Activated CD4-positive, alpha-beta T cell treated with anti-CD3 and anti-CD28 coated beads, Interleukin-2, amount 10 ng/mL, durations not matched to agents 7 days and 5 days (primary cell): Measurements from ENCODE around the gene ARHGAP26. TPM values are rescaled to one million over a fixed set of nuclear protein-coding genes. Genes with fewer than 3 reads are reported as not detected.

Experiments
- CTCF ChIA-PET: fragments of 350-600 bp; sonication (Branson Sonifier 250); formaldehyde crosslinking; loops from one replicate; lab custom pipeline; 2021; ENCODE audit warnings: antibody characterized with exemption; lab: Charles Lee
- POLR2A ChIA-PET: fragments of 350-600 bp; sonication (Branson Sonifier 250); formaldehyde crosslinking; loops from one replicate; lab custom pipeline; 2021; ENCODE audit warnings: antibody characterized with exemption; lab: Charles Lee
- DNase-seq: peaks from one replicate; pipeline ENCODE4 v3.0.0-alpha.2; 2020
- H3K27ac Mint-ChIP-seq: one replicate; pipeline ENCODE4 v1.8.0; 2021; ENCODE audit warnings: mild to moderate bottlenecking, moderate library complexity, mixed read lengths
- H3K27me3 Mint-ChIP-seq: one replicate; pipeline ENCODE4 v1.8.0; 2021; ENCODE audit warnings: mixed read lengths
- H3K36me3 Mint-ChIP-seq: one replicate; pipeline ENCODE4 v1.8.0; 2021; ENCODE audit warnings: low read depth, mixed read lengths
- H3K4me1 Mint-ChIP-seq: one replicate; pipeline ENCODE4 v1.8.0; 2021; ENCODE audit warnings: mixed read lengths
- H3K4me3 Mint-ChIP-seq: one replicate; pipeline ENCODE4 v1.8.0; 2021; ENCODE audit warnings: mild to moderate bottlenecking, moderate library complexity, mixed read lengths
- H3K9me3 Mint-ChIP-seq: one replicate; pipeline ENCODE4 v1.8.0; 2021; ENCODE audit warnings: mixed read lengths
- total RNA-seq, 2 experiments: library from RNA; stranded (reverse); gene quantifications; one replicate each; pipeline ENCODE4 v1.2.3, GENCODE V29; 2021

ARHGAP26 gene
- total RNA-seq, 2 experiments from 2014 or later, result 21.0 to 21.5 TPM

DNA sequence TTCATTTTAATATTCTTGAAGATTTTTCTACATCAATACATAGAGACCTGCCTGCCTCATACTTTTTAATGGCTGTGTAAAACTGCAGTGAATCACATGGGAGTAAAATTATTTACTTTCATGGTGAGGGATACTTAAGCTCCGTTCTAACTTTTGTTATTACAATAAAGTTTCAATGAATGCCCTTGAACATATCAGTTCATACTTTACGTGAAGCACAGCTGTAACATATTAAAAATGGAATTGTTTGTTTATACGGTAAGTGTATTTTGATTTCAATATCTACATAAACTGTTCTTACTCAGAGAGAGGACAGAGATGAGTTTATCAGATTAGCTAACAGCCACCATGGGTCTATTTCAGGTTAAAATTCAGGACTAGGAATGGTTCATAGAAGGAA lies 478.2 kb downstream of the ARHGAP26 start:
- DNase-seq, result no peak
- Mint-ChIP-seq H3K27me3 (no peaks in the 10 kb centered on the region), H3K36me3 (no peaks in the 10 kb centered on the region), H3K4me3 (no peak overlapping the region), H3K9me3 (peaks cover 2% of the 10 kb centered on the region), H3K4me1 (no peaks in the 10 kb centered on the region), H3K27ac (no peak overlapping the region)
- ChIA-PET CTCF (no interaction called here), POLR2A (no interaction called here)

DNA sequence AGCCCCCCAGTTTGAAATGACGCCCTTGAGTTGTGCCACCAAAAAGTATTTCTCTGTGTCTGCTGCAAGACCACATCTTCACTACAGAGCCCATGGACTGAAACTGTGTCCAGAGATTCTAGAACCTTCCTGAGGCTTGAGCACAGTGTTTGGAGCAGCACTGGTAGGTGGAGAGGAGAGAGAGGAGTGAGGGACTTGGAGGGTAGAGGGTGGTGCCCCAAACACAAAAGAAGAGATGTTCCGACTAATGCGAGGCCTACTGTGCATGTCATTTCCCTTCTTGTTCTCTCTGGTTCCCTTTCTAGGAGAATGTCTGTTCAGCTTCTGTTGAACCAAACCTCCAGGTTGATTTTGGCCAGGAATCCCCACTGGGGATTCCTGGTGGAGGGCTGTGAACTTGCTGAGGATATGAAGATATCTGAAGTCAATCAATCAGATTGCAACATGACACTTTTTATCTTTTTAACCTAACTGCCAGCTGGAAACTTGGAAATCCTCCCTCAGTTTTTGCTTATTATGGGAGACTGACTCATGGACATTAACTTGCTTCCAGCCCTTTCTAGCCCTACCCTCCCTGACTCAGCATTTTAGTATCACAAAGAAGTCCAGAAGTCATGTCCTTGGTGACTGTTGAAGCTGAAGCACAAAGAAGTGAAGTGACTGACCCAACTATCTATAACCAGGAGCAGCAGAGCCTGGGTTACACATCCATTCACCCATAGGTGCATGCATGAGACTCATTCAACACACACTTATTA lies 478.8 kb downstream of the ARHGAP26 start:
- Mint-ChIP-seq H3K36me3 (no peaks in the 10 kb centered on the region), H3K4me1 (no peaks in the 10 kb centered on the region), H3K9me3 (peaks cover 2% of the 10 kb centered on the region), H3K27ac (no peak overlapping the region), H3K4me3 (no peak overlapping the region), H3K27me3 (no peaks in the 10 kb centered on the region)
- POLR2A ChIA-PET, result no interaction called here
- CTCF ChIA-PET, result interaction anchor here (1.6 kb wide), 1 partner anchor 9 kb away, joined by 7 read pairs; no protein-coding TSS in a partner anchor
- no peak for DNase-seq

DNA sequence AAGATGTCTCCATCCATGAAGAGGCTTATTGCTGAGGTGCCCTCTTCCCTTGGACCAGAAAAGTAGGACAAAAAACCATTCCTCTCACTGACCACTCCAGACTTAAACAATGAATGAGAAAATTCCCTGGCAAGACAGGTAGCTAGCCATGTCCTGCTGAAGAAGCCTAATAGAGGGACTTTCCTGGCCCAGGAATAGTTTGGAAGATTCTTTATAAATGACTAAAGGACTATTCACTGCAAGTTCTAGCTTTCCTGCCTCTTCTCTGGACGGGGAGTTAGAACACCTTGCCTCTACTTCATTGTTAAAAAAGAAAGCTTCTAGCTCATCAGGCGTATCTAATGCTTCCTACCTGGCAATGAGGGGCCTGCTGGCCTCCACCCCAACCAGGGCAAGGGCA lies 479.7 kb downstream of the ARHGAP26 start:
- DNase-seq, result no peak
- Mint-ChIP-seq H3K27ac (no peak overlapping the region), H3K4me1 (no peaks in the 10 kb centered on the region), H3K9me3 (peaks cover 2% of the 10 kb centered on the region), H3K4me3 (no peak overlapping the region), H3K27me3 (no peaks in the 10 kb centered on the region), H3K36me3 (no peaks in the 10 kb centered on the region)
- ChIA-PET POLR2A (no interaction called here), CTCF (interaction anchor here (0.9 to 1.6 kb wide), 2 partner anchors 10 to 11 kb away, joined by 3 to 7 read pairs; no protein-coding TSS in a partner anchor)

DNA sequence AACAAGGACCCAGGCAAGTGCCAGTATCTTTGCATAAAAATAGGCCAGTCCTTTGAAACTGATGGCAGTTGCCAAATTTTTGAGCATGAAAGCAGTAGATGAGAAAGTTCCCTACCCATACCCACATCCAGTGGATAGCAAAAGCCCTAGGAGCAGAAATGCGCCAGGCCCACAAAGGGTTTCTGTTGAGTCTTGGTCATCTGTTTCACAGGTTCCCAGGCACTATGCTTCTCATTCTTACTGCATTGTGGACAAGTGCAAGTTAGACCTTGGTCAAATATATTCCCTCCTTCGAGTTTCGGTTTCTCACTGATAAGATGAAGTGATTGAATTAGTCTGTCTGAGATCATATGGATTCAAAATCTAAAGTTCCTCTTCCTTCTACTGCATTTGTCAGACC lies 481.0 kb downstream of the ARHGAP26 start:
- H3K9me3 Mint-ChIP-seq, result peaks cover 2% of the 10 kb centered on the region
- H3K27ac Mint-ChIP-seq, result no peak overlapping the region
- no peaks in the 10 kb centered on the region for H3K36me3 Mint-ChIP-seq
- no peaks in the 10 kb centered on the region for H3K4me1 Mint-ChIP-seq
- no peak overlapping the region for H3K4me3 Mint-ChIP-seq
- H3K27me3 Mint-ChIP-seq, result no peaks in the 10 kb centered on the region
- ChIA-PET POLR2A (no interaction called here), CTCF (interaction anchor here (0.6 kb wide), 1 partner anchor 168 kb away, joined by 3 read pairs; no protein-coding TSS in a partner anchor)
- no peak for DNase-seq

DNA sequence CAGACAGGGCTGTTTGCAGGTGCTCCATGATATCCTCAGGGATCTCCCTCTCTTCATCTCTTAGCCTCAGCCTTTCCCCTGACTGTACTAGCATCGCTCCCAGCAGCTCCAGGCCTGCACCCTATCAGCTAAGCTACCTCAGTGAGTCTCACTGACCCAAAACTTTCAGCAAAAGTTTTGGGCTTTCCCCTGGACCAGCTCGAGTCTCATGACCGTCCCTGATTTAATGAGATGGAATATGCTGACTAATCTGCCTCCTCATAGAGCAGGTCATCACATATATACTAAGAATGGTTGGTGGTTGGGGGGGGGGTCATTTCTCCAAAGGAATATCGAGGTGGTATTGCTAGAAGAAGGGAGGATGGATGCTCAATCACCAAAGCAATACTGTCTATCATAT lies 481.8 kb downstream of the ARHGAP26 start:
- ChIA-PET POLR2A (no interaction called here), CTCF (interaction anchor here (0.6 kb wide), 1 partner anchor 168 kb away, joined by 3 read pairs; no protein-coding TSS in a partner anchor)
- no peak for DNase-seq
- Mint-ChIP-seq H3K4me1 (no peaks in the 10 kb centered on the region), H3K27me3 (no peaks in the 10 kb centered on the region), H3K27ac (no peak overlapping the region), H3K9me3 (no peaks in the 10 kb centered on the region), H3K36me3 (no peaks in the 10 kb centered on the region), H3K4me3 (no peak overlapping the region)

DNA sequence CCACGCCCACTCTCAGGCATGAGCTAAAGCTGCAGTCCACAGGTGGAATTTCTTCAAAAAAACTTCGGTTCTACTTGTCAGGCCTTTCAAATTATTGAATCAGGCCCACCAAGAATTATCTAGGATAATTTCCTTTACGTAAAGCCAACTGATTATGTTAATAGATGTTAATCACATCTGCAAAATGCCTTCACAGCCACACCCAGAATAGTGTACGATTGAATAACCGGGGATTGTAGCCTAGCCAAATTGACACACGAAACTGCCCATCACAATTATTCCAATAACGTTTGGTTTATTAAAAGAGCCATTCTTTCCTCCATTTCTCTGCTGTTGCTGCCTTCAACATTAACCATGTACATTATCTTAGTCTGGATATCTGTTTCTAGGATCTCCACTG lies 484.6 kb downstream of the ARHGAP26 start:
- H3K4me1 Mint-ChIP-seq, result no peaks in the 10 kb centered on the region
- POLR2A ChIA-PET, result no interaction called here
- DNase-seq, result no peak
- H3K27ac Mint-ChIP-seq, result no peak overlapping the region
- no peaks in the 10 kb centered on the region for H3K36me3 Mint-ChIP-seq
- no peak overlapping the region for H3K4me3 Mint-ChIP-seq
- CTCF ChIA-PET, result interaction anchor here (0.5 kb wide), 1 partner anchor 88 kb away, joined by 4 read pairs; no protein-coding TSS in a partner anchor
- no peaks in the 10 kb centered on the region for H3K9me3 Mint-ChIP-seq
- H3K27me3 Mint-ChIP-seq, result no peaks in the 10 kb centered on the region

DNA sequence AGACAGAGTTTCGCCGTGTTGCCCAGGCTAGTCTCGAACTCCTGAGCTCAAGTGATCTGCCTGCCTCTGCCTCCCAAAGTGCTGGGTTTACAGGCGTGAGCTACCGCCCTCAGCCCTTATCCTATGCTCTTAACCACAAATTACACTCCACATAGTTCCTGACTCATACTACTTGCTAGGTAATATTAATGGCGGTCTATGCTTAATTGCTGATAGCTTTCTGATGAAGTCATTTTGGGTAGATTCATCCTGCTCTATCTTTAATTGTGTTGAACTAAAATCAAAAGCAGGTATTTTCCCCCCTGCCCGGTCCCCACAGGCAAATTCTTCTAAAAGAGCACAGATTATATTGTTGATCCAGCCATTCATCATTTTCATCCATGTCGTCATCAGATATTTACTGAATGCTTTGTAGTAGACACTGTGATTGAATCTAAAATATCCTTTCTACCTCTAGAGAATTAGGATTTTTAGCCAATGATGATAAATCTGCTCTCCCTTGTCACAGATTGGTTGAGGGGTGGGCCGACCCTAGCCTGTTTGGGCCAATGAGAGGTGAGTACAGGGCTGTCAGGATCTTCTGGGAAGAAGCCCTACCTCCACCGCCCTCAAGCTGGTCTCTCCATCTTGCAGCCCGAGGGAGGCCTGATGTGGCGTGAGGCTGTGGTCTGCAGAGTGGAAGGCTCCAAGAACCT lies 488.5 kb downstream of the ARHGAP26 start:
- no peaks in the 10 kb centered on the region for H3K36me3 Mint-ChIP-seq

DNA sequence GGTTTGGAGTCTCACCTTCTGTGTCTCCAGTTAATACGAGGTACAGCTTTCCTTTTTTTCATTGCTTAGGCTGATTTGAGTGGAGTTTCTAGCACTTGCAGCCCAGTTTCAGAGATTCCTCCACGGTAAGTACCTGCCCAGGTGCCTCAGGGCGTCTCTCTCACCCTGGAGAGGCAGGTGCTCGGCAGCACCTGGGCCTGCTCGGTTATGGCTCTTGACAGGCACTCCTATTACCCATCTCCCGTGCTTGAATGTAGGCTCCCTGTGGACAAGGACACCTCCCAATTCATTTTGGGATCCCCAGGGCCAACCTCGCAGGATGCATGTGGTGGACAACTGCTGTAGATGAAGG lies 489.1 kb downstream of the ARHGAP26 start:
- ChIA-PET POLR2A (no interaction called here), CTCF (no interaction called here)
- H3K36me3 Mint-ChIP-seq, result no peaks in the 10 kb centered on the region
- no peak overlapping the region for H3K27ac Mint-ChIP-seq
- DNase-seq, result no peak
- no peaks in the 10 kb centered on the region for H3K27me3 Mint-ChIP-seq
- H3K4me3 Mint-ChIP-seq, result no peak overlapping the region
- peaks cover 2% of the 10 kb centered on the region for H3K4me1 Mint-ChIP-seq
- H3K9me3 Mint-ChIP-seq, result no peaks in the 10 kb centered on the region

More for the DNA sequence above, 488.5 kb downstream of the ARHGAP26 start:
- Mint-ChIP-seq H3K27me3 (no peaks in the 10 kb centered on the region), H3K4me3 (no peak overlapping the region), H3K9me3 (no peaks in the 10 kb centered on the region), H3K27ac (no peak overlapping the region), H3K4me1 (peaks cover 2% of the 10 kb centered on the region)
- DNase-seq, result no peak
- ChIA-PET CTCF (interaction anchor here (1.1 kb wide), 1 partner anchor 15 kb away, joined by 3 read pairs; no protein-coding TSS in a partner anchor), POLR2A (no interaction called here)

DNA sequence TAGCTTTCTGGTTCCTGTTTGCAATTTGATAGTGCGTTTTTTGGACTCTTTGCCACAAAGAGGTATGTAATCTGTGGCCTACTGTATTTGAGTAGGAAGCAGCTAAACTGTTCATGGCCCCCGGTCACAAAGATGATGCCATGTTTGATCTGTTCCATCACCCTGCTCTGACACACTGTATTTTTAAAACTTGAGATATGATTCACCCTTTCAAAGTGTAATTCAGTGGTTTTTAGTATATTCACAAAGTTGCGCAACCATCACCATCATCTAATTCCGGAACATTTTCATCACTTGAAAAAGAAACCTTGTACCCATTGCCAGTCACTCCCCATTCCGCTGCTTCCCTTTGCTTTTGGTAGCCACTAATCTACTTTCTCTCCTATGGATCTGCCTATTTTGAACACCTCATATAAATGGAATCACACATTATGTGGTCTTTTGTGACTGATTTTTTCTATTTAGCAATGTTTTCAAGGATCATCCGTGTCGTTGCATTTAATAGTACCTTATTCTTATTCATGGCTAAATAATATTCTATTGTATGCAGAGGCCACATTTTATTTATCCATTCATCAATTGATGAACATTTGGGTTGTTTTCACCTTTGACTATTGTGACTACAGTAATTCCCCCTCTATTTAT lies 491.7 kb downstream of the ARHGAP26 start:
- peaks cover 13% of the 10 kb centered on the region for H3K9me3 Mint-ChIP-seq
- DNase-seq, result no peak

DNA sequence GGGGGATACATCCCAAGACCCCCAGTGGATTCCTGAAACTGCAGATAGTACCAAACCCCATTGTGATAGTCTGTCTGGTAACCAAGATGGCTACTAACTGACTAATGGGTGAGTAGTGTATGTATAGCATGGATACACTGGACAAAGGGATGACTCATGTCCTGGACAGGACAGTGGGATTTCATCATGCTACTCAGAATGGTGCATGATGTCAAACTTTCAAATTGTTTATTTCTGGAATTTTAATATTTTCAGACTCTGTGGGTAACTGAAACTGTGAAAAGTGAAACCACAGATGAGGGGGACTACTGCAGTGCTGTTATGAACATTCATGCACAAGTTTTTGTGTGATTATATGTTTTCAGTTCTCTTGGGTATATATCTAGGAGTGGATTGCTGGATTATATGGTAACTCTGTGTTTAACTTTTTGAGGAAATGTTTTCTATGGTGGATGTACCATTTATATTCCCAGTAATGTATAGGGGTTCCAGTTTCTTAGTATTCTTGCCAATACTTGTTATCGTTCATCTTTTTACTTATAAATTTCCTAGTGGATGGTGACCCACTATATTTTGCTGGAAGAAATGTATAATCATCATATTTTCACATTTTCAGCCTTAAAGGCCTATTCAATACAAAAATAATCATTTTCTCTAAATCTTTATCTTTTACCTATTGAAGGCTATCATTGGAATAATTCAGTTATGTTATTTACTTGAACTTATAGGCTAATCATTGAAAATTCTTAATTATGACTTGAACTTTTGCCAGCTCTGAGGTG lies 492.4 kb downstream of the ARHGAP26 start:
- Mint-ChIP-seq H3K4me1 (peaks cover 2% of the 10 kb centered on the region), H3K36me3 (peaks cover 6% of the 10 kb centered on the region), H3K27me3 (no peaks in the 10 kb centered on the region), H3K27ac (no peak overlapping the region), H3K9me3 (peaks cover 17% of the 10 kb centered on the region), H3K4me3 (no peak overlapping the region)
- DNase-seq, result no peak
- CTCF ChIA-PET, result no interaction called here
- POLR2A ChIA-PET, result no interaction called here

More for the DNA sequence above, 491.7 kb downstream of the ARHGAP26 start:
- H3K4me3 Mint-ChIP-seq, result no peak overlapping the region
- POLR2A ChIA-PET, result no interaction called here
- H3K36me3 Mint-ChIP-seq, result peaks cover 2% of the 10 kb centered on the region
- no peak overlapping the region for H3K27ac Mint-ChIP-seq
- CTCF ChIA-PET, result interaction anchor here (1.0 kb wide), 1 partner anchor 12 kb away, joined by 3 read pairs; no protein-coding TSS in a partner anchor
- H3K4me1 Mint-ChIP-seq, result peaks cover 2% of the 10 kb centered on the region
- no peaks in the 10 kb centered on the region for H3K27me3 Mint-ChIP-seq

DNA sequence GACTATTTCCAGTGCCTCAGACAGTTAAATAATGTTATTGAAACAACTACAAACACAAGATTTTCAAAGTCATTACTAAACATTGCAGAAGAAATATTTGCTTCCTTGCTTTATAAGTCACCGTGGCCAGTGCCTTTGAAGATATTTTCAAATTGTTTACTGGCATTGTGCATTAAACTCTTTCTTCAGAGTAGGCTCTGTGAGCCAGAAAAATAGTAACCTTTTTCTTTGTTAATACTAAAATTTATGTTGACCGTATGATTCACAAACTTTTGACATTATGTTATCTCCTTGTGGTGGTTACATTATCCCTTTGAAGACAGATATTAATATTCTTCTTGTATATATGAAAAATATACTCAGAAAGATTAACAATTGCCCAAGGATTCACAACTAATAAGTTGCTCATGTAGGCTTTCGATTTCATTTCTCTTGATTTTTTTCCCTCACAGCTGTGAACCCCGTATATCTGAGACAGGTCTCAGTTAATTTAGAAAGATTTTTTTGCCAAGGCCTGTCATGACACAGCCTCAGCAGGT lies 493.2 kb downstream of the ARHGAP26 start:
- H3K4me1 Mint-ChIP-seq, result peaks cover 2% of the 10 kb centered on the region
- CTCF ChIA-PET, result no interaction called here
- peaks cover 23% of the 10 kb centered on the region for H3K9me3 Mint-ChIP-seq
- peaks cover 6% of the 10 kb centered on the region for H3K36me3 Mint-ChIP-seq
- DNase-seq, result no peak
- POLR2A ChIA-PET, result interaction anchor here (0.6 kb wide), 1 partner anchor 62 kb away, joined by 14 read pairs; no protein-coding TSS in a partner anchor
- H3K27me3 Mint-ChIP-seq, result no peaks in the 10 kb centered on the region
- H3K4me3 Mint-ChIP-seq, result no peak overlapping the region
- H3K27ac Mint-ChIP-seq, result no peak overlapping the region

DNA sequence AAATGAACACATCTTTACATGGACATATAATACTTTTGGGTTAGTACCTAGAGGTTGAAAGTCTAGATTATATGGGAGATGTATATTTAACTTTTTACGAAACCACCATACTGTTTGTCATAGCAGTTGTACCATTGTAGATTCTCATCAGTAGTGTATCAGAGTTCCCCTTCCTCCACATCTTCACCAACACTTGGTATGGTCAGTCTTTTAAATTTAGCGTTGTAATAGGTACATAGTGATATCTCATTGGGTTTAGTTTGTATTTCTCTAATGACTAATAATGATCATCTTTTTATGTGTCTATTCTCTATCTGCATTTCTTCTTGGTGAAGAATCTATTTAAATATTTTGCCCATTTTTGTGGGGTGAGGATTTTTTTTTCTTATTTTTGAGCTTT lies 495.8 kb downstream of the ARHGAP26 start:
- no peak overlapping the region for H3K4me3 Mint-ChIP-seq
- ChIA-PET CTCF (interaction anchor here (1.3 kb wide), 1 partner anchor 39 kb away, joined by 4 read pairs; no protein-coding TSS in a partner anchor), POLR2A (no interaction called here)
- H3K36me3 Mint-ChIP-seq, result peaks cover 6% of the 10 kb centered on the region
- no peaks in the 10 kb centered on the region for H3K27me3 Mint-ChIP-seq
- no peak overlapping the region for H3K27ac Mint-ChIP-seq
- peaks cover 2% of the 10 kb centered on the region for H3K4me1 Mint-ChIP-seq
- no peak for DNase-seq
- H3K9me3 Mint-ChIP-seq, result peaks cover 34% of the 10 kb centered on the region
